ENCODE data around the gene ZNF48. TPM values are rescaled to one million over a fixed set of nuclear protein-coding genes. Genes with fewer than 3 reads are reported as not detected.

ZNF48 gene
- 18.2 and 20.5 TPM in 2 replicates for total RNA-seq (2014; rRNA removed; shearing (Covaris generic); ENCODE audit: low replicate concordance)

GRCh38 chr16:30395155-30395991 is at the start of gene ZNF48:
TSS of gene ZNF48 (plus strand) at chr16:30395420. CDS start at chr16:30395795, 375 bp downstream.
- Histone ChIP-seq H3K36me3 (ENCODE audit: insufficient read depth, low read length) (peaks cover 6% of the 10 kb centered on the region), H3K9me2 (replicated peaks; ENCODE audit: insufficient read depth, low read length) (no peaks in the 10 kb centered on the region), H3K4me3 (ENCODE audit: low read length) (peak within 1 kb of the TSS; percentile 79), H3K9me3 (ENCODE audit: low read length) (no peaks in the 10 kb centered on the region), H3K27ac (ENCODE audit: low read length) (peak within 1 kb of the TSS; percentile 58), H4K20me1 (ENCODE audit: insufficient read depth, low read depth, low read length) (peaks cover 4% of the 10 kb centered on the region; the same call in 1 of the 2 replicates), H3K27me3 (ENCODE audit: low read length) (no peaks in the 10 kb centered on the region), H3K79me2 (ENCODE audit: low read length) (peaks cover 18% of the 10 kb centered on the region), H3K4me2 (ENCODE audit: low read depth, low read length, poor library complexity, severe bottlenecking) (peak within 1 kb of the TSS; percentile 92), H3K4me1 (ENCODE audit: low read length) (peaks cover 28% of the 10 kb centered on the region), H3K9ac (ENCODE audit: low read length) (peak within 1 kb of the TSS; percentile 98), H2AFZ (ENCODE audit: low read length) (peak within 1 kb of the TSS; percentile 83; the same call in 1 of the 2 replicates)
- peak; percentile 95 for DNase-seq

DNA sequence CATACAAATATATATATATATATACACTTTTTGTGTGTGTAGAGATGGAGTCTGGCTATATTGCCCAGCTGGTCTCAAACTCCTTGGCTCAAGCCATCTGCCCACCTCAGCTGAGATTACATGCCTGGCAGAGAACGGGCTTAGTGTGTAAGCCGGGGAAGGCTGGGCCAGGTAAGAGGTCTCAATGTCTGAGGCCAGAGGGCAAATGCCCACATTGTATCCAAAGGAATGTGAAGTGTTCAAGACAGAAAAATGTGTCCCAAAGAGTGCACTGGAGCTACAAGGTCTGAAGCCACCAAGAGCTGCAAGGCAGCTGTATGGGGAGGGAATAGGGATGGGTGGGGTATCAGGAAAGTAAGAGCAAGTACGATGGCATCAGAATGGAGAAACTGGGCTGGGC is 48.9 kb upstream of the ZNF48 start:
- Histone ChIP-seq H3K79me2 (ENCODE audit: low read length) (peaks cover 3% of the 10 kb centered on the region; the same call in 1 of the 2 replicates), H3K4me2 (ENCODE audit: low read depth, low read length, poor library complexity, severe bottlenecking) (no peak overlapping the region), H4K20me1 (ENCODE audit: insufficient read depth, low read depth, low read length) (no peaks in the 10 kb centered on the region), H3K27me3 (ENCODE audit: low read length) (no peaks in the 10 kb centered on the region), H3K9me3 (ENCODE audit: low read length) (no peaks in the 10 kb centered on the region), H3K9ac (ENCODE audit: low read length) (no peak overlapping the region), H3K27ac (ENCODE audit: low read length) (no peak overlapping the region), H2AFZ (ENCODE audit: low read length) (no peak overlapping the region), H3K9me2 (replicated peaks; ENCODE audit: insufficient read depth, low read length) (no peaks in the 10 kb centered on the region), H3K36me3 (ENCODE audit: insufficient read depth, low read length) (no peaks in the 10 kb centered on the region), H3K4me3 (ENCODE audit: low read length) (no peak overlapping the region), H3K4me1 (ENCODE audit: low read length) (peaks cover 31% of the 10 kb centered on the region)
- DNase-seq: peak; percentile 27

DNA sequence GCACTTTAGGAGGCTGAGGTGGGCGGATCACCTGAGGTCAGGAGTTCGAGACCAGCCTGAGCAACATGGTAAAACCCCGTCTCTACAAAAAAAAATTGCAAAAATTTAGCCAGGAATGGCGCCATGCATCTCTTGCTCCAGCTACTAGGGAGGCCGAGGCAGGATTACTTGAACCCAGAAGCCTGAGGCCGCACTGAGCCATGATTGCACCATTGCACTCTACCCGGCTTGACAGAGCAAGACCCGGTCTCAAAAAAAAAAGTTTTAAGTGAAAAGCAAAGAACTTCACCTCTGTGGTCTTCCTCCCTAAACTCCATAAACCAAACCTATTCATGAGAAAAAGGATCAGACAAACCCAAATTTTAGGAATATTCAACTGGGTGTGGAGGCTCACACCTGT is 47.1 kb upstream of the ZNF48 start:
- H3K36me3 ChIP-seq (ENCODE audit: insufficient read depth, low read length): peaks cover 5% of the 10 kb centered on the region; the same call in 1 of the 2 replicates

GRCh38 chr16:30348929-30349328 is 46.3 kb upstream of the ZNF48 start:
- Histone ChIP-seq H3K36me3 (ENCODE audit: insufficient read depth, low read length) (peaks cover 5% of the 10 kb centered on the region; the same call in 1 of the 2 replicates), H3K9me2 (replicated peaks; ENCODE audit: insufficient read depth, low read length) (no peaks in the 10 kb centered on the region)

More for the DNA sequence above, 47.1 kb upstream of the ZNF48 start:
- H3K4me2 ChIP-seq (ENCODE audit: low read depth, low read length, poor library complexity, severe bottlenecking): no peak overlapping the region
- no peak overlapping the region for H3K9ac ChIP-seq (ENCODE audit: low read length)
- no peaks in the 10 kb centered on the region for H3K9me2 ChIP-seq (replicated peaks; ENCODE audit: insufficient read depth, low read length)
- no peak overlapping the region for H3K4me3 ChIP-seq (ENCODE audit: low read length)
- H3K27ac ChIP-seq (ENCODE audit: low read length): peak overlapping the region; percentile 62
- H3K79me2 ChIP-seq (ENCODE audit: low read length): peaks cover 14% of the 10 kb centered on the region
- H3K27me3 ChIP-seq (ENCODE audit: low read length): no peaks in the 10 kb centered on the region
- H3K9me3 ChIP-seq (ENCODE audit: low read length): no peaks in the 10 kb centered on the region
- H2AFZ ChIP-seq (ENCODE audit: low read length): no peak overlapping the region
- H3K4me1 ChIP-seq (ENCODE audit: low read length): peaks cover 48% of the 10 kb centered on the region
- DNase-seq: peak; percentile 38
- no peaks in the 10 kb centered on the region for H4K20me1 ChIP-seq (ENCODE audit: insufficient read depth, low read depth, low read length)

DNA sequence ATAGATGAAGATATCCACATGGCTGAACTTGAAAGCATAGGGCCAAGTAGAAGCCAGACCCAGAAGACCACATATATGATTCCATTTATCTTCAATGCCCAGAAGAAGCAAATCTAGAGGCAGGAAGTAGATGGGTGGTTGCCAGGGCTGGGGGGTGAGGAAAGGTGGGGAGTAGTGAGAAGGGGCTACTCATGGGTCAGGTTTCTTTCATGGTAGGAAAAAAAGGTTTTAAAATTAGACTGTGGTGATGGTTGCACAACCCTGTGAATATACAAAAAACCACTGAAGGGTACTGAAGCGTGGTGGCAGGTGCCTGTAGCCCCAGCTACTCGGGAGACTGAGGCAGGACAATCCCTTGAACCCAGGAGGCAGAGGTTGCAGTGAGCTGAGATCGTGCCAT is 45.5 kb upstream of the ZNF48 start:
- Histone ChIP-seq H4K20me1 (ENCODE audit: insufficient read depth, low read depth, low read length) (no peaks in the 10 kb centered on the region), H3K27me3 (ENCODE audit: low read length) (no peaks in the 10 kb centered on the region), H3K4me2 (ENCODE audit: low read depth, low read length, poor library complexity, severe bottlenecking) (peak overlapping the region; percentile 73), H3K27ac (ENCODE audit: low read length) (peak overlapping the region; percentile 95), H3K79me2 (ENCODE audit: low read length) (peaks cover 30% of the 10 kb centered on the region), H3K4me3 (ENCODE audit: low read length) (peak overlapping the region; percentile 55), H3K9me2 (replicated peaks; ENCODE audit: insufficient read depth, low read length) (no peaks in the 10 kb centered on the region), H2AFZ (ENCODE audit: low read length) (no peak overlapping the region), H3K9ac (ENCODE audit: low read length) (peak overlapping the region; percentile 62), H3K9me3 (ENCODE audit: low read length) (no peaks in the 10 kb centered on the region), H3K4me1 (ENCODE audit: low read length) (peaks cover 59% of the 10 kb centered on the region), H3K36me3 (ENCODE audit: insufficient read depth, low read length) (peaks cover 5% of the 10 kb centered on the region; the same call in 1 of the 2 replicates)
- DNase-seq: peak; percentile 93

More at GRCh38 chr16:30348929-30349328, 46.3 kb upstream of the ZNF48 start:
- Histone ChIP-seq H3K4me1 (ENCODE audit: low read length) (peaks cover 56% of the 10 kb centered on the region), H4K20me1 (ENCODE audit: insufficient read depth, low read depth, low read length) (no peaks in the 10 kb centered on the region), H3K79me2 (ENCODE audit: low read length) (peaks cover 22% of the 10 kb centered on the region), H3K9me3 (ENCODE audit: low read length) (no peaks in the 10 kb centered on the region), H2AFZ (ENCODE audit: low read length) (no peak overlapping the region), H3K27ac (ENCODE audit: low read length) (peak overlapping the region; percentile 95), H3K27me3 (ENCODE audit: low read length) (no peaks in the 10 kb centered on the region), H3K9ac (ENCODE audit: low read length) (peak overlapping the region; percentile 62), H3K4me2 (ENCODE audit: low read depth, low read length, poor library complexity, severe bottlenecking) (peak overlapping the region; percentile 73), H3K4me3 (ENCODE audit: low read length) (peak overlapping the region; percentile 55; the same call in 1 of the 2 replicates)
- DNase-seq: peak; percentile 21

DNA sequence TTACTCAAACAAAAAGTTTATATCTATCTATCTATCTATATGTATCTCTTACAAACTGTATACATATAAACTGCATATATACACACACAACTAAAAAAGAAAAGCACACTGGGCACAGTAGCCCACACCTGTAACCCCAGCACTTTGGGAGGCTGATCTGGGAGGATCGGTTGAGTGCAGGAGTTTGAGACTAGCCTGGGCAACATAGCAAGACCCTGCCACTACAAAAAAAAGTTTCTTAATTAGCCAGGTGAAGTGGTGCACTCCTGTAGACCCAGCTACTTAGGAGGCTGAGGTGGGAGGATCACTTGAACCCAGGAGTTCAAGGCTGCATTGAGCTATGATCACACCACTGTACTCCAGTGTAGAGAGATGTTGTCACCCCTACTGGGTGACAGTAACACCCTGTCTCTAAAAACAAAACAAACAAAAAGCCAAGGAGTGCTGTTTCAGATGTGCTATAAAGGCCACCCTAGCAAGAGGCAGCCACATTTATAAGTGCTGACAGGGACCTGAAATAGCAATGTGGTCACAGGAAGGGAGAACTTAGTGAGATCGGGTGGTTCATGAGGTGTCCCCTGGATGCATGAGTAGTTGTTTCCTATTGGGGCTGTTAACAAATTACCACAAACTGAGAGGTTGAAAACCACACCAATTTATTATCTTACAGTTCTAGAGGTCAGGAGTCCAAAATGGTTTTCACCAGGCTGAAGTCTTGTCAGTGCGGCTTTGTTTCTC is 44.9 kb upstream of the ZNF48 start:
- H3K4me1 ChIP-seq (ENCODE audit: low read length): peaks cover 60% of the 10 kb centered on the region
- H3K79me2 ChIP-seq (ENCODE audit: low read length): peaks cover 34% of the 10 kb centered on the region
- H4K20me1 ChIP-seq (ENCODE audit: insufficient read depth, low read depth, low read length): no peaks in the 10 kb centered on the region
- DNase-seq: peak; percentile 85
- H2AFZ ChIP-seq (ENCODE audit: low read length): no peak overlapping the region
- H3K4me2 ChIP-seq (ENCODE audit: low read depth, low read length, poor library complexity, severe bottlenecking): peak overlapping the region; percentile 73
- H3K9ac ChIP-seq (ENCODE audit: low read length): peak overlapping the region; percentile 65
- H3K27me3 ChIP-seq (ENCODE audit: low read length): no peaks in the 10 kb centered on the region
- no peaks in the 10 kb centered on the region for H3K9me3 ChIP-seq (ENCODE audit: low read length)
- peaks cover 5% of the 10 kb centered on the region; the same call in 1 of the 2 replicates for H3K36me3 ChIP-seq (ENCODE audit: insufficient read depth, low read length)
- no peaks in the 10 kb centered on the region for H3K9me2 ChIP-seq (replicated peaks; ENCODE audit: insufficient read depth, low read length)
- peak overlapping the region; percentile 33; the same call in 1 of the 2 replicates for H3K4me3 ChIP-seq (ENCODE audit: low read length)
- H3K27ac ChIP-seq (ENCODE audit: low read length): peak overlapping the region; percentile 95

- DNase-seq: peak; percentile 68
- Histone ChIP-seq H3K27me3 (ENCODE audit: low read length) (no peaks in the 10 kb centered on the region), H3K36me3 (ENCODE audit: insufficient read depth, low read length) (peaks cover 5% of the 10 kb centered on the region; the same call in 1 of the 2 replicates), H3K9me3 (ENCODE audit: low read length) (no peaks in the 10 kb centered on the region), H3K4me1 (ENCODE audit: low read length) (peaks cover 67% of the 10 kb centered on the region), H3K4me3 (ENCODE audit: low read length) (peak overlapping the region; percentile 33), H3K9me2 (replicated peaks; ENCODE audit: insufficient read depth, low read length) (no peaks in the 10 kb centered on the region), H4K20me1 (ENCODE audit: insufficient read depth, low read depth, low read length) (no peaks in the 10 kb centered on the region), H3K27ac (ENCODE audit: low read length) (peak overlapping the region; percentile 95), H3K79me2 (ENCODE audit: low read length) (peaks cover 34% of the 10 kb centered on the region), H3K9ac (ENCODE audit: low read length) (peak overlapping the region; percentile 65), H3K4me2 (ENCODE audit: low read depth, low read length, poor library complexity, severe bottlenecking) (peak overlapping the region; percentile 73), H2AFZ (ENCODE audit: low read length) (no peak overlapping the region)
Measured at GRCh38 chr16:30351001-30351441, 44.2 kb upstream of the ZNF48 start.
